NCI-H146 treated with DMSO at 0.1 percent for 48 hours (cell line): ENCODE measurements around the gene FBXO42.

Experiments
- DNase-seq: peaks from one replicate; lab custom pipeline; 2025; ENCODE audit not compliant: unreplicated experiment; lab: John Stamatoyannopoulos, UW

FBXO42 gene

GRCh38 chr1:16326833-16327404 lies 25.4 kb downstream of the FBXO42 start:
- no peak for DNase-seq

GRCh38 chr1:16324456-16324890 lies 27.8 kb downstream of the FBXO42 start:
- DNase-seq = no peak

- no peak for DNase-seq
Measured at GRCh38 chr1:16321176-16321867, 31.0 kb downstream of the FBXO42 start.

- no peak for DNase-seq
Measured at GRCh38 chr1:16318555-16318954, 33.7 kb downstream of the FBXO42 start.

GRCh38 chr1:16315437-16315836 lies 36.8 kb downstream of the FBXO42 start:
- DNase-seq = no peak

GRCh38 chr1:16307222-16307621 lies 45.1 kb downstream of the FBXO42 start:
- no peak for DNase-seq

- DNase-seq = no peak
Measured at GRCh38 chr1:16302709-16303627, 49.3 kb downstream of the FBXO42 start.

GRCh38 chr1:16300436-16300835 lies 51.8 kb downstream of the FBXO42 start:
- no peak for DNase-seq

GRCh38 chr1:16298653-16299052 lies 53.6 kb downstream of the FBXO42 start:
- no peak for DNase-seq

GRCh38 chr1:16296643-16297042 lies 55.6 kb downstream of the FBXO42 start:
- no peak for DNase-seq

- DNase-seq = no peak
Measured at GRCh38 chr1:16294219-16295212, 57.8 kb downstream of the FBXO42 start.

GRCh38 chr1:16293538-16293937 lies 58.7 kb downstream of the FBXO42 start:
- no peak for DNase-seq

GRCh38 chr1:16292739-16293138 lies 59.5 kb downstream of the FBXO42 start:
- no peak for DNase-seq

- DNase-seq = no peak
Measured at GRCh38 chr1:16289959-16290358, 62.3 kb downstream of the FBXO42 start.

GRCh38 chr1:16286122-16286521 lies 66.2 kb downstream of the FBXO42 start:
- no peak for DNase-seq

GRCh38 chr1:16281765-16282164 lies 70.5 kb downstream of the FBXO42 start:
- no peak for DNase-seq

- no peak for DNase-seq
Measured at GRCh38 chr1:16279186-16279585, 73.1 kb downstream of the FBXO42 start.

- DNase-seq = no peak
Measured at GRCh38 chr1:16276302-16277030, 75.8 kb downstream of the FBXO42 start.

GRCh38 chr1:16275591-16275990 lies 76.7 kb downstream of the FBXO42 start:
- DNase-seq = no peak

- DNase-seq = no peak
Measured at GRCh38 chr1:16267690-16268180, 84.5 kb downstream of the FBXO42 start.
